GM04503 (cell line): ENCODE measurements around the gene CRYBB1.
A peak's percentile ranks its signal among the peaks of the same experiment; 100 is the strongest.

Experiments used
- DNase-seq: peaks from one replicate; pipeline ENCODE4 v3.0.0-alpha.2; 2012; ENCODE audit warnings: low read depth

The CRYBB1 gene

GRCh38 chr22:26576026-26576680 lies 41.7 kb downstream of the CRYBB1 start:
- DNase-seq, result no peak

GRCh38 chr22:26574001-26574723 lies 43.7 kb downstream of the CRYBB1 start:
- no peak for DNase-seq

GRCh38 chr22:26573026-26573662 lies 44.7 kb downstream of the CRYBB1 start:
- peak; percentile 47 for DNase-seq

- DNase-seq, result no peak
Measured at GRCh38 chr22:26570864-26571525, 46.8 kb downstream of the CRYBB1 start.

- DNase-seq, result no peak
Measured at GRCh38 chr22:26570115-26570514, 47.7 kb downstream of the CRYBB1 start.

- DNase-seq, result no peak
Measured at GRCh38 chr22:26568207-26568706, 49.6 kb downstream of the CRYBB1 start.

- DNase-seq, result no peak
Measured at GRCh38 chr22:26567610-26568009, 50.2 kb downstream of the CRYBB1 start.

GRCh38 chr22:26566994-26567393 lies 50.8 kb downstream of the CRYBB1 start:
- no peak for DNase-seq

GRCh38 chr22:26565889-26566288 lies 51.9 kb downstream of the CRYBB1 start:
- no peak for DNase-seq

GRCh38 chr22:26565181-26565580 lies 52.6 kb downstream of the CRYBB1 start:
- DNase-seq, result no peak

GRCh38 chr22:26564672-26565071 lies 53.2 kb downstream of the CRYBB1 start:
- DNase-seq, result no peak

- DNase-seq, result no peak
Measured at GRCh38 chr22:26564181-26564580, 53.6 kb downstream of the CRYBB1 start.

- no peak for DNase-seq
Measured at GRCh38 chr22:26563022-26563421, 54.8 kb downstream of the CRYBB1 start.

GRCh38 chr22:26561756-26562417 lies 55.9 kb downstream of the CRYBB1 start:
- no peak for DNase-seq

GRCh38 chr22:26559961-26560575 lies 57.8 kb downstream of the CRYBB1 start:
- no peak for DNase-seq

GRCh38 chr22:26558248-26558895 lies 59.5 kb downstream of the CRYBB1 start:
- no peak for DNase-seq

- no peak for DNase-seq
Measured at GRCh38 chr22:26556904-26557303, 60.9 kb downstream of the CRYBB1 start.

GRCh38 chr22:26555478-26555877 lies 62.3 kb downstream of the CRYBB1 start:
- no peak for DNase-seq

- no peak for DNase-seq
Measured at GRCh38 chr22:26554956-26555355, 62.9 kb downstream of the CRYBB1 start.

- DNase-seq, result peak; percentile 69
Measured at GRCh38 chr22:26553056-26553752, 64.6 kb downstream of the CRYBB1 start.
